HFFc6 (cell line): Measurements from ENCODE around the gene ARHGAP10. TPM values are rescaled to one million over a fixed set of nuclear protein-coding genes. Genes with fewer than 3 reads are reported as not detected.

Experiments
- DNase-seq: peaks from one replicate; pipeline ENCODE4 v3.0.0-alpha.2; 2018
- H3K27ac Mint-ChIP-seq: 2 replicates; pipeline ENCODE4 v1.8.0; 2020; ENCODE audit warnings: mild to moderate bottlenecking, mixed read lengths
- H3K27me3 Mint-ChIP-seq: 2 replicates; pipeline ENCODE4 v1.8.0; 2021; ENCODE audit warnings: mild to moderate bottlenecking, moderate library complexity, mixed read lengths; ENCODE audit not compliant: insufficient read depth
- H3K36me3 Mint-ChIP-seq: 2 replicates; pipeline ENCODE4 v1.8.0; 2021; ENCODE audit warnings: low read depth, mixed read lengths
- H3K4me1 Mint-ChIP-seq: 2 replicates; pipeline ENCODE4 v1.8.0; 2020; ENCODE audit warnings: low read depth, mixed read lengths
- H3K4me3 Mint-ChIP-seq: 2 replicates; pipeline ENCODE4 v1.8.0; 2020; ENCODE audit warnings: mild to moderate bottlenecking, moderate library complexity, mixed read lengths
- H3K9me3 Mint-ChIP-seq: 2 replicates; pipeline ENCODE4 v1.8.0; 2020; ENCODE audit warnings: mild to moderate bottlenecking, mixed read lengths
- CTCF ChIP-seq: fragments of 200-600 bp; sonication (generic); IDR thresholded peaks from 2 replicates; pipeline ENCODE4 v1.5.0; 2021; ENCODE audit warnings: antibody characterized with exemption, mild to moderate bottlenecking
- long read RNA-seq: library from polyadenylated mRNA; unstranded; transcript quantifications from one replicate; pipeline ENCODE4 v2.0.0, GENCODE V29; 2019
- total RNA-seq, 6 experiments: library from RNA; stranded (reverse); fragmentation: NEBNext Ultra II Directional; extraction: Animal tissue kit (Norgen Biotek cat#: 25700); gene quantifications; 2 replicates in 1 of 6; 3 replicates in 5 of 6; pipeline ENCODE4 v1.2.3, GENCODE V29; 2021

ARHGAP10 gene
- 10 to 100 TPM; 31.1 to 37.1 (median 32.3) TPM for total RNA-seq
- long read RNA-seq, transcript ARHGAP10-201 (23 exons, 3,299 nt), result major isoform, 6 of 31 reads
- long read RNA-seq, partial matches to known transcripts, result 16 of 31 reads
- long read RNA-seq, other reads (novel, unspliced or antisense), result 7 of 31 reads

GRCh38 chr4:147731580-147732517 lies at the start of gene ARHGAP10:
TSS of gene ARHGAP10 (plus strand) at chr4:147732088. CDS start at chr4:147732302, 214 bp downstream.
- Mint-ChIP-seq H3K4me3 (peak within 1 kb of the TSS; percentile 93), H3K4me1 (peaks cover 62% of the 10 kb centered on the region), H3K27ac (peak within 1 kb of the TSS; percentile 80), H3K27me3 (peaks cover 2% of the 10 kb centered on the region; the same call in 1 of the 2 replicates), H3K9me3 (no peaks in the 10 kb centered on the region), H3K36me3 (peaks cover 5% of the 10 kb centered on the region)
- DNase-seq, result peak; percentile 80
- no peak for TF ChIP-seq CTCF

GRCh38 chr4:147682755-147683154 lies 49.1 kb upstream of the ARHGAP10 start:
- Mint-ChIP-seq H3K9me3 (no peaks in the 10 kb centered on the region), H3K27ac (peak overlapping the region; percentile 93), H3K4me3 (peak overlapping the region; percentile 98), H3K4me1 (peaks cover 43% of the 10 kb centered on the region), H3K36me3 (peaks cover 12% of the 10 kb centered on the region; the same call in 1 of the 2 replicates), H3K27me3 (no peaks in the 10 kb centered on the region)
- no peak for TF ChIP-seq CTCF
- no peak for DNase-seq

GRCh38 chr4:147683188-147683591 lies 48.7 kb upstream of the ARHGAP10 start:
- Mint-ChIP-seq H3K9me3 (no peaks in the 10 kb centered on the region), H3K27ac (peak overlapping the region; percentile 93), H3K27me3 (no peaks in the 10 kb centered on the region), H3K4me3 (peak overlapping the region; percentile 98), H3K36me3 (peaks cover 12% of the 10 kb centered on the region; the same call in 1 of the 2 replicates), H3K4me1 (peaks cover 39% of the 10 kb centered on the region)
- TF ChIP-seq CTCF, result no peak
- DNase-seq, result peak; percentile 21

- Mint-ChIP-seq H3K27me3 (no peaks in the 10 kb centered on the region), H3K9me3 (no peaks in the 10 kb centered on the region), H3K36me3 (peaks cover 6% of the 10 kb centered on the region; the same call in 1 of the 2 replicates), H3K4me3 (peak within 1 kb of the TSS; percentile 98), H3K27ac (peak within 1 kb of the TSS; percentile 93), H3K4me1 (peaks cover 31% of the 10 kb centered on the region)
- DNase-seq, result peak; percentile 86
- TF ChIP-seq CTCF, result no peak
These were observed 47.9 kb upstream of the ARHGAP10 start, which contains the start of gene PRMT9 for GRCh38 chr4:147683717-147684700. TSS of gene PRMT9 (minus strand) at chr4:147684163. CDS start at chr4:147683987, 176 bp downstream.

GRCh38 chr4:147689067-147689466 lies 42.8 kb upstream of the ARHGAP10 start:
- no peak for DNase-seq
- H3K36me3 Mint-ChIP-seq, result no peaks in the 10 kb centered on the region

More at GRCh38 chr4:147689067-147689466, 42.8 kb upstream of the ARHGAP10 start:
- TF ChIP-seq CTCF, result no peak
- peaks cover 9% of the 10 kb centered on the region for H3K4me1 Mint-ChIP-seq
- H3K4me3 Mint-ChIP-seq, result no peak overlapping the region
- no peaks in the 10 kb centered on the region for H3K9me3 Mint-ChIP-seq
- H3K27me3 Mint-ChIP-seq, result peaks cover 9% of the 10 kb centered on the region
- H3K27ac Mint-ChIP-seq, result no peak overlapping the region
